IMR-90 (cell line): ENCODE results near the gene OXER1. TPM values are rescaled to one million over a fixed set of nuclear protein-coding genes. Genes with fewer than 3 reads are reported as not detected.

Source experiments
- ATAC-seq: fragments of 200-7000 bp; cut with Tn5 transposase; 2 replicates; pipeline ENCODE4 v1.9.1; 2020; ENCODE audit warnings: low read depth, mild to moderate bottlenecking, moderate library complexity
- BruUV-seq: library from RNA; stranded (reverse); fragments of 400-500 nt; replicated peaks from 2 replicates; lab custom pipeline; 2021; lab: Mats Ljungman, UMichigan
- CTCF ChIA-PET: fragments of 300-600 bp; formaldehyde crosslinking; extraction: SDS; loops from one replicate; lab custom pipeline; 2021; ENCODE audit warnings: antibody characterized with exemption; lab: Yijun Ruan, JAX
- POLR2A ChIA-PET: fragments of 300-600 bp; sonication (Branson Sonifier 250); formaldehyde crosslinking; loops from one replicate; lab custom pipeline; 2022; ENCODE audit warnings: antibody characterized with exemption; ENCODE audit not compliant: unreplicated experiment; lab: Charles Lee
- DNase-seq: peaks from one replicate; pipeline ENCODE4 v3.0.0; 2013
- H2AFZ ChIP-seq: replicated peaks from 2 replicates; pipeline ENCODE3; 2013; ENCODE audit warnings: low read length, mild to moderate bottlenecking; ENCODE audit not compliant: poor library complexity
- H2AK5ac ChIP-seq: 2 replicates; pipeline ENCODE4 v1.6.1; 2013; ENCODE audit warnings: low read depth, low read length, inconsistent platforms
- H2AK9ac ChIP-seq: replicated peaks from 2 replicates; pipeline ENCODE3; 2013; ENCODE audit warnings: mild to moderate bottlenecking, low read depth, low read length, moderate library complexity; ENCODE audit not compliant: poor library complexity
- H2BK120ac ChIP-seq: 2 replicates; pipeline ENCODE4 v1.6.1; 2013; ENCODE audit warnings: low read depth, low read length, inconsistent platforms
- H2BK15ac ChIP-seq: 3 replicates; pipeline ENCODE4 v1.6.1; 2013; ENCODE audit warnings: low read depth, low read length, inconsistent platforms
- H2BK20ac ChIP-seq: 2 replicates; pipeline ENCODE4 v1.6.1; 2013; ENCODE audit warnings: low read depth, mild to moderate bottlenecking, inconsistent platforms, low read length, moderate library complexity
- H2BK5ac ChIP-seq: 2 replicates; pipeline ENCODE4 v1.6.1; 2013; ENCODE audit warnings: mild to moderate bottlenecking, low read depth, low read length, inconsistent platforms; ENCODE audit not compliant: poor library complexity, severe bottlenecking
- H3K14ac ChIP-seq: replicated peaks from 2 replicates; pipeline ENCODE4 v1.6.1; 2013; ENCODE audit warnings: low read depth, low read length, inconsistent platforms
- H3K18ac ChIP-seq: 2 replicates; pipeline ENCODE4 v1.6.1; 2013; ENCODE audit warnings: low read depth, low read length, control low read depth
- H3K23ac ChIP-seq: 2 replicates; pipeline ENCODE4 v1.6.1; 2013; ENCODE audit warnings: low read depth, low read length, inconsistent platforms
- H3K27ac ChIP-seq: 2 replicates; pipeline ENCODE4 v1.5.1; 2013; ENCODE audit warnings: mild to moderate bottlenecking, control low read depth, low read length; ENCODE audit not compliant: insufficient read depth
- H3K27me3 ChIP-seq: 2 replicates; pipeline ENCODE4 v1.6.1; 2013; ENCODE audit warnings: low read length; ENCODE audit not compliant: control insufficient read depth, insufficient read depth
- H3K36me3 ChIP-seq: 2 replicates; pipeline ENCODE4 v1.6.1; 2013; ENCODE audit warnings: low read length, mixed read lengths; ENCODE audit not compliant: control insufficient read depth, insufficient read depth
- H3K4ac ChIP-seq: 2 replicates; pipeline ENCODE4 v1.6.1; 2013; ENCODE audit warnings: low read depth, low read length, inconsistent platforms
- H3K4me1 ChIP-seq: 2 replicates; pipeline ENCODE4 v1.6.1; 2013; ENCODE audit warnings: low read length, mixed read lengths; ENCODE audit not compliant: control insufficient read depth, insufficient read depth
- H3K4me2 ChIP-seq: 2 replicates; pipeline ENCODE4 v1.6.1; 2013; ENCODE audit warnings: low read depth, mild to moderate bottlenecking, control low read depth, low read length, moderate library complexity
- H3K4me3 ChIP-seq: 2 replicates; pipeline ENCODE4 v1.5.1; 2013; ENCODE audit warnings: low read depth, mild to moderate bottlenecking, control low read depth, low read length, moderate library complexity; ENCODE audit not compliant: insufficient read depth
- H3K56ac ChIP-seq: 2 replicates; pipeline ENCODE4 v1.6.1; 2013; ENCODE audit warnings: low read length, inconsistent platforms; ENCODE audit not compliant: insufficient read depth; ENCODE audit errors: extremely low read depth
- H3K79me1 ChIP-seq, 2 experiments: 2 replicates each; pipeline ENCODE4 v1.6.1; 2013; ENCODE audit warnings: low read length in 2 of 2, inconsistent platforms in 1 of 2, low read depth in 1 of 2
- H3K9ac ChIP-seq: 2 replicates; pipeline ENCODE4 v1.6.1; 2013; ENCODE audit warnings: low read depth, low read length, control low read depth
- H3K9me1 ChIP-seq: 2 replicates; pipeline ENCODE4 v1.6.1; 2013; ENCODE audit warnings: low read length, inconsistent platforms; ENCODE audit not compliant: insufficient read depth
- H3K9me3 ChIP-seq: 2 replicates; pipeline ENCODE4 v1.6.1; 2013; ENCODE audit warnings: low read length; ENCODE audit not compliant: control insufficient read depth, insufficient read depth
- H4K20me1 ChIP-seq: 2 replicates; pipeline ENCODE4 v1.6.1; 2013; ENCODE audit warnings: low read length, inconsistent platforms; ENCODE audit not compliant: insufficient read depth
- H4K5ac ChIP-seq: 2 replicates; pipeline ENCODE4 v1.6.1; 2013; ENCODE audit warnings: mild to moderate bottlenecking, low read depth, low read length, control low read depth
- H4K8ac ChIP-seq, 2 experiments: 2 replicates each; pipeline ENCODE4 v1.6.1; 2013; ENCODE audit warnings: low read depth in 2 of 2, low read length in 2 of 2, control low read depth in 1 of 2, inconsistent platforms in 1 of 2
- H4K91ac ChIP-seq: 2 replicates; pipeline ENCODE4 v1.6.1; 2013; ENCODE audit warnings: low read depth, low read length, inconsistent platforms; ENCODE audit not compliant: insufficient read depth
- WGBS, 2 experiments: methylation state at CpG; one replicate each; pipeline versions ENCODE4 v1.1.5 to v1.1.7; 2013; ENCODE audit warnings: missing lambda C conversion rate in 2 of 2; ENCODE audit not compliant: insufficient read length in 1 of 2; ENCODE audit errors: extremely low coverage in 2 of 2; 5-methylcytosine and 5-hydroxymethylcytosine counted together
- dilution Hi-C: fragments of 300-500 bp; cut with HindIII; formaldehyde crosslinking; loops from one replicate; pipeline ENCODE4 v1.14.3; 2018; ENCODE audit warnings: low sequenced_read_pairs; ENCODE audit not compliant: unreplicated experiment
- in situ Hi-C: fragments of 300-500 bp; cut with MboI; formaldehyde crosslinking; loops from 3 replicates; pipeline ENCODE4 v1.14.3; 2019; ENCODE audit warnings: low sequenced_read_pairs, inconsistent platforms, mixed read lengths
- intact Hi-C: fragments of 100-400 bp; cut with micrococcal nuclease; formaldehyde crosslinking; loops from 2 replicates; pipeline ENCODE4 v1.10.0; 2022
- polyA plus RNA-seq, 3 experiments: library from polyadenylated mRNA; depleted of rRNA; stranded (reverse); fragments of >200 nt; gene quantifications; 2 replicates each; pipeline ENCODE4 v1.2.3, GENCODE V29; 2012; ENCODE audit warnings: low replicate concordance in 1 of 3
- total RNA-seq: library from RNA; depleted of rRNA; stranded (reverse); fragments of >200 nt; gene quantifications from 2 replicates; pipeline ENCODE4 v1.2.3, GENCODE V29; 2012
- TF ChIP-seq, protein P1 (sequence below): fragments of 150-350 bp; IDR thresholded peaks from 2 replicates; pipeline ENCODE4 v1.6.1; 2016; ENCODE audit warnings: low read depth, mild to moderate bottlenecking, low read length, moderate library complexity, borderline replicate concordance

The OXER1 gene
- total and polyA plus RNA-seq, 2 of the 4 experiments (the other 2 are of a cell fraction), result not detected

DNA sequence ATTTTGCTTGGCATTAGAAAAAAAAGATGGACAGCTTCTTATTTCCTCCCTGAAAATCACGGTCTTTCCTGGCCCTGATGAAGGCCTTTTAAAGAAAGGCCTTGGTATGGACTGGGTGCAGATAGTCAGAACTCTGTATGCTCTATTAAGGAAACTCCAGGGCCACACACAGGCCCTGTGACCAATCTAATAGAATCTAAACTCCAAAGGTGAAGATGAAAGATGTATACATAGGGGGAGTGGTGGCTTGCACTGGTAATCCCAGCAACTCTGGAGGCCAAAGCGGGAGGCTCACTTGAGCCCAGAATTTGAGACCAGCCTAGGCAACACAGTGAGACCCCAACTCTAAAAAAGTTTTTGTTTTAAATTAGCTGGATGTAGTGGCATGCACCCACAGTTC is 37.3 kb downstream of the OXER1 start:
- H3K4ac ChIP-seq, result no peak overlapping the region
- H3K9me1 ChIP-seq, result peaks cover 3% of the 10 kb centered on the region; the same call in 1 of the 2 replicates
- CTCF ChIA-PET, result no interaction called here
- no CpG with 5 or more reads among the region's 2 CpGs for WGBS, 2 experiments
- TF ChIP-seq, protein P1, sequence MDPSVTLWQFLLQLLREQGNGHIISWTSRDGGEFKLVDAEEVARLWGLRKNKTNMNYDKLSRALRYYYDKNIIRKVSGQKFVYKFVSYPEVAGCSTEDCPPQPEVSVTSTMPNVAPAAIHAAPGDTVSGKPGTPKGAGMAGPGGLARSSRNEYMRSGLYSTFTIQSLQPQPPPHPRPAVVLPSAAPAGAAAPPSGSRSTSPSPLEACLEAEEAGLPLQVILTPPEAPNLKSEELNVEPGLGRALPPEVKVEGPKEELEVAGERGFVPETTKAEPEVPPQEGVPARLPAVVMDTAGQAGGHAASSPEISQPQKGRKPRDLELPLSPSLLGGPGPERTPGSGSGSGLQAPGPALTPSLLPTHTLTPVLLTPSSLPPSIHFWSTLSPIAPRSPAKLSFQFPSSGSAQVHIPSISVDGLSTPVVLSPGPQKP, result no peak
- H3K27ac ChIP-seq, result no peak overlapping the region
- no peak overlapping the region for H4K8ac ChIP-seq
- H3K23ac ChIP-seq, result no peak overlapping the region
- no peak overlapping the region for H2BK15ac ChIP-seq
- no peak overlapping the region for H3K9ac ChIP-seq
- no TSS peak for BruUV-seq
- no peak overlapping the region for H2BK120ac ChIP-seq
- DNase-seq (no peak), ATAC-seq (no peak)
- no peaks in the 10 kb centered on the region for H3K27me3 ChIP-seq
- no peak overlapping the region for H2BK5ac ChIP-seq
- 0 out of 2 replicates have a peak, but pooled peaks cover 2% of the 10 kb centered on the region for H3K4me1 ChIP-seq
- H2AK9ac ChIP-seq, result no peak overlapping the region
- H3K18ac ChIP-seq, result no peak overlapping the region
- H3K36me3 ChIP-seq, result no peaks in the 10 kb centered on the region
- no peaks in the 10 kb centered on the region for H3K79me1 ChIP-seq
- in situ Hi-C loops, result no loop called here
- dilution Hi-C loops, result no loop called here
- no peaks in the 10 kb centered on the region for H4K20me1 ChIP-seq
- no peak overlapping the region for H2AFZ ChIP-seq
- POLR2A ChIA-PET, result no interaction called here
- H3K4me2 ChIP-seq, result no peak overlapping the region
- H3K56ac ChIP-seq, result no peak overlapping the region
- H3K14ac ChIP-seq, result no peak overlapping the region
- no peak overlapping the region for H3K4me3 ChIP-seq
- H4K91ac ChIP-seq, result no peak overlapping the region
- H4K5ac ChIP-seq, result no peak overlapping the region
- H2BK20ac ChIP-seq, result no peak overlapping the region
- no peaks in the 10 kb centered on the region for H3K9me3 ChIP-seq
- intact Hi-C loops, result no loop called here
- no peak overlapping the region for H2AK5ac ChIP-seq
